GF-D8 (cell line): ENCODE measurements around the gene ZIC3.

Experiments
- DNase-seq: peaks from one replicate; lab custom pipeline; 2025; lab: John Stamatoyannopoulos, UW

Gene ZIC3

DNA sequence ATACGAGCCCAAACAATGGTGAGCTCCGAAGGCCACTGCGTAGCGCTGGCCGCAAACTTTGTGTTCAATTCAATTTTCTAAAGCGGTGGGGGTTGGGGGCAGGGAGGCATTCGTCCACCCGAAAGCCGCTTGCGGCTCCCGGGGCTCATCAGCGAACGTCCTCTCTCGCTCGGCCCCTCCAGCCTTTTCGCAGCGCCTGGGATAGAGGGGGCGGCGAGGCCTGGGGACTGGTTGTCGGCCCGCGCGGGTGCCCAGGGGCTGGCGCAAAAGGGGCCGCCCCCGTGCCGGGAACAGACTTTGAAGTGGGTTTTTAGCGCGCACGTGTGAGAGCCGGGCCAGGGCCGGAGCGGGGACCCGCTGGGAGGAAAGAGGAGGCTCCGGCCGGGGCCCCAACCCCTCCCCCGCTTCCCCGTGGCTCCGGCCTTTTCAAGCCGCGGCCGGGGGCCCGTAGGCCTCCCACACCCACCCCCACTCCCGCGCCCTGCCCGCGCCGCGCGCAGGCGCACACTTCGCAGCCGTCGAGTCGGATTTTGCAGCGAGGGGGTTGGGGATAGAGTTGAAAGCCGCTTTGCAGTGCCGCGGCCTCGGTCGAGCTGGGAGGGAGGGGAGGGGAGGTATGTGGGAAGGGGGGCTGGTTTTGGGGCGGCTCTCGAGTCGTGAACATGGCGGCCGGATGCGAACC lies 8.3 kb downstream of the ZIC3 start:
- no peak for DNase-seq

DNA sequence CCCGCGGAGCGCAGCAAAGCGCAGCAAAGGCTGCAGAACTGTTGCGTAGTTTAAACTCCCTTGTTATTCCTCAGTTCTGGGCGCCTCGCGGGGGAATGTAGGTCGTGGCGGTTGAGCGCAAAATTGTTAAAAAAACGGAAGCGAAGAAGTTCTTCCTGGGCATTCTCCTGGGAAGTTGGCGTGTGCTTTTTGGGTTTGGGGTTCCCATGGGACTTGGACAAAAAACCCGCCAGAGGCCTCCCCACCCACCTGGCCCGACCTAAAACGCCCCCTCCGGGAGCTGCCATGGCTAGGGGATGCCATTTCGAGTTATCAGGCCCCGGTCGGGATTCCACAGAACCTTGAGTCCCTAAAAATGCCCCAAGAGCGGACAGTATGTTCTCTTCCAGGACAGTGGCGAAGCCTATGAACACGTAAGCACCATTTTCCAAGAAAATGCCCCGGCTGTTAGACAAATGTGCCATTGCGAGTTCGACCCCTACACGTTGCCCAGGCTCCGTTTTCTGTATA lies 8.9 kb downstream of the ZIC3 start:
- no peak for DNase-seq

GRCh38 chrX:137575596-137576255 lies 9.8 kb downstream of the ZIC3 start:
- no peak for DNase-seq

GRCh38 chrX:137587151-137587550 lies 21.2 kb downstream of the ZIC3 start:
- no peak for DNase-seq

DNA sequence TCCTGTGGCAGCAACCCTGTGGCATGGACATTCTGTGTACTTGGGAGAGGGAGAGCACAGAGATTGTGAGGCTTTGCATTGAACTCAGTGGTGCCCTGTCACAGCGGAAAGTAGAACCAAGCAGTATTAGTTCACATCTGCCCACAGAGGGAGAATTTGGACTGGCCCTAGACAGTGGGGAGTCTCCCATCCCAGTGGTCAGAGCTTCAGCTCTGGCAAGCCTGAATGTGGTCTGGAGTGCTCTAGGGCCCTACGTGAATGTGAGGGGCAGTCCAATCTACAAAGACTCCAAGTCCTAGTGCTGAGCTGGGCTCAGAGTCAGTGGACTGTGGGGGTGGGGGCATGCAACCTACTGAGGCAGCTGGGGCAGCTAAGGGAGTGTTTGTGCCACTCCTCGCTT lies 34.8 kb downstream of the ZIC3 start:
- no peak for DNase-seq
